A204.1 (cell line): ENCODE data around the gene CARD10.
"Not testable (repeated sequence)": the region's sequence is repeated elsewhere in the genome, so short reads cannot be mapped to it uniquely, and the experiment has no call there.

ENCODE experiments used
- FAIRE-seq: peaks from 2 replicates; lab custom pipeline; 2012; peaks lifted over from hg19 to GRCh38; lab: Jason Lieb, UNC

Gene CARD10

DNA sequence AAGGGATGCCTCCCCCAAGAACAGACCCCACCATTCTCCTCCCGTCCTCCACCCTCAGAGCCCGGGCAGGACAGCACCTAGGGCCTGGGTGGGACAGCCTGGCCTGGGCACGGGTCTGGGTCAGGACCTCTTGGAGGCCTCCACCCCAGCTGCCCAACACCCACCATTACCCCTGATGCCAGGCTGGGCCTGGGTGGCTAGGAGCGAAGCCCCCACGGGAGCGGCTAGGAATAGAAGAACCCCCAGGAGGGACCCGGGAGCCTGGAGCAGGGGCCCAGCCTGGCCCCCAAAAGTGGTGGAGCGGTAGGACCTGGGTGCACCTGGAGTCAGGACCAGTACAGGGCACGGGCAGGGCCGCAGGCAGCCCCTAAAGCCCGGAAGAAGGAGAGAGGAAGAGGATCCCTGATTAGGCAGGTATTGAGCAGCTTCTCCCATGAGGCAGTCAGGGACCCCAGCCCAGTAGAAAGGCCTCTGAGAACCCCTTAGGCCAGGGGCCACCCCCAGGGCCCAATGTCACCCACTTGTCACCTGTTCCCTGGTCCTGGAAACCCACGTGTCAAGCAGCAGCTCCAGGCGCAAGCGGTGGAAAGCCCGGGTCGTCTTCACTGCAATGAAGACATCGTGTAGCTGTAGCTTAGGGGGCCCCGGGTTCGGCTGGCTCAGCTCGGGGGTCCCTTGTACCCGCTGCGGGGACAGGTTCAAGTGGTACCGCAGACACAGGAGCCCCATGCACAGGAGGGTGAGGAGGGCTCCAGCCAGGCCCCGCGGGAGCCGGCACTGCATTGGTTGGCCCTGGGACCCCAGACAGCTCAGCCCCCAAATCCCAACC, 33.6 kb downstream of the CARD10 start:
- FAIRE-seq: no peak

DNA sequence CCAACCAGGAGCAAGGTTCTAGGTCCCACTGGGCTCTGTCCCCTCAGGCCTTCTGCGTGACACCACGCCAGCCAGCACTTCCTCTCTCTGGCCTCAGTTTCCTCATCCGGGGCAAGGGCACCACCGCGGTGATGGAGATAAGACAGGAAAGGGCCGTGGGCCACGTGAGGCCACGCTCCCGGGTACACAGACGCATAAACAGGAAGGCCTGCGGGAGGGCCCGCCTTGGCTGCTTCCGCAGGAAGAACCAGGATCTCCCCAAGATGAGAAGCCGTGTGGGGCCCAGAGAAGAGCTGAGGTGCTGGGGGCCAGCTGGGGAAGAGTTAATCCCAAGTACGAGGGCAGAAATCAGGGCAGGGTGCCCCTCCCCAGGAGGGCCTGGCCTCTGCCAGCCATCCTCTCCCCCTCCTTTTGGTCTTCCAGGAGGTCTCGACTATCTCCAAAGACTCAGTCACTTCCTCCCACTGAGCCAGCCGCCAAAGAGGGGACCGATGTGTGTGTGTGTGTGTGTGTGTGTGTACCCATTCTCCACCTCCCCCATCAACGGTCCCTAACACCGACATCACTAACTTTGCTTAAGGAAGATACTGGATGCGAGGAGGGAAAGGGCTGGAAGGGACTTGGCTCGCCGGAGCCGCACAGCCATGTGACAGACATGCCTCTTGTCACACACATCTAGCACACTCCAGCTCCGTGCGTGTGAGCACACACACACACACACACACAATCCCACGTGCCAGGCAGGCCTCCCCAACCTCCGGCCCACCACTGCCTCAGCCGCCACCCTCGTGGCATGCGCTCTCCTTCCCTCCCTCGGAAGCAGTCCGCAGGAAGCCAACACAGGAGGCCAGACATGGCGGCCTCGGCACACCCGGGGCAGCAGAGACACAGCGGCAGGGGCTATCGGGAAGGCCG, 34.5 kb downstream of the CARD10 start:
- FAIRE-seq: no peak

GRCh38 chr22:37483050-37483449, 36.2 kb downstream of the CARD10 start:
- FAIRE-seq: no peak

DNA sequence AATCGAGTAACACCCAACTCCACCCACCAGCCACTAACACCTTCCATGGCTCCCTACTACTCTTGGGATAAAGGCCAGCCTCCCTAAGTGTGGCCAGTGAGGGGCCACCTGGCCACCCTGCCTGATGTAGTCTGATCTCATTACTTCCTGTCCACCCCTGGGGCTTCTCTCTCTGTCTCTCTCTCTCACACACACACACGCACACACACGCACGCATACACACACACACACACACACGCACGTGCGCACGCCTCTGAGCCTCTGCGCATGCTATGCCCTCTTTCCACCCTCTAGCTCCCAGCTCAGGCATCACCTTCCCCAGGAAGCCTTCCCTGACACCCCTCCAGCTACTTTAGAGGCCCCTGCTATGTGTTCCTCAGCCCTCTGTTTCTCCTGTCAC, 37.0 kb downstream of the CARD10 start:
- FAIRE-seq: no peak

GRCh38 chr22:37481347-37481907, 37.8 kb downstream of the CARD10 start:
- no peak for FAIRE-seq

GRCh38 chr22:37480387-37481346, 38.5 kb downstream of the CARD10 start:
- no peak for FAIRE-seq

GRCh38 chr22:37479196-37479595, 40.0 kb downstream of the CARD10 start:
- no peak for FAIRE-seq

DNA sequence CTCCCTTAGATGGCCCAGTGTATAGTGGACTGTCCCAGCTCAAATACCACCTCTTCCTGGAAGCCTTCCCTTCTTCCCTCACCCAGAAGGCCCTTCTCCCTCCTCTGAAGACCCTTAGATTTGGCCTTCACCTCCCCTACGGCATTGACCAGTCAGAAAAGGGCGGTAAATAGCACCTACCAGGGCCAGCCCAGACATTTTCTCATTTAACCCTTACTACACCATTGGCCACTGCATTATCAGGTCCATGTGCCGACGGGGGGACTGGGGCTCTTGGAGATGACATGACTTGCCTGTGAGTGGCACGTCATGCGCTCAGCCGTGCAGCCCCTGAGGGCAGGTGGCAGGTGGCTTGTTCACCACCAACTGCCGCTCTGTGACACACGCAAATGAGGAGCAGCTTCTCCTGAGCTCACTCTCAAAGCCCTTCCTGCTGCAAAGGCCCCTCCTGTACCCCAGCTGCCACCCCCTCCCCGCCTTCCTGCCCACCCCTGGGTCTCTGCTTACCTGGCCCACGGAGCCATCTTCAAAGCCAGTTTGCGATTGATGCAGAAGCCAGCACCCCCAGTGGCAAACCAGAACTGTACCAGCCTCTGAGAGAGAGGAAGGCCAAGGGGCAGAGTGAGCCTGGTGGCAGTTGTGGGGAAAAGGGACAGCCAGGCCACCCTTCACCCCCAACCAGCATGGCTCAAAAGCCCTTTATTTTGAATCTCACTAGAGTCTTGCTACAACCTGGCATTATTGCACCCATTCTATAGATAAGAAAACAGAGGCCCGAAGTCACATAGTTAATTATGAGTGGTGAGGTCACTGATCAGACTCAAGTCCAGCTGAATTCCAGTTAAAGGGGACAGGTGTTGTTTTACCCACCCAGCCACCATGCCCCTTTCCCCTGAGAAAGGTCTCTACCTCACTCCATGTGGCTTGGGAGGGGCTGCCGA, 42.6 kb downstream of the CARD10 start:
- no peak for FAIRE-seq

GRCh38 chr22:37474447-37475090, 44.6 kb downstream of the CARD10 start:
- no peak for FAIRE-seq

- FAIRE-seq: no peak
These were observed 45.7 kb downstream of the CARD10 start for GRCh38 chr22:37473437-37473946.

DNA sequence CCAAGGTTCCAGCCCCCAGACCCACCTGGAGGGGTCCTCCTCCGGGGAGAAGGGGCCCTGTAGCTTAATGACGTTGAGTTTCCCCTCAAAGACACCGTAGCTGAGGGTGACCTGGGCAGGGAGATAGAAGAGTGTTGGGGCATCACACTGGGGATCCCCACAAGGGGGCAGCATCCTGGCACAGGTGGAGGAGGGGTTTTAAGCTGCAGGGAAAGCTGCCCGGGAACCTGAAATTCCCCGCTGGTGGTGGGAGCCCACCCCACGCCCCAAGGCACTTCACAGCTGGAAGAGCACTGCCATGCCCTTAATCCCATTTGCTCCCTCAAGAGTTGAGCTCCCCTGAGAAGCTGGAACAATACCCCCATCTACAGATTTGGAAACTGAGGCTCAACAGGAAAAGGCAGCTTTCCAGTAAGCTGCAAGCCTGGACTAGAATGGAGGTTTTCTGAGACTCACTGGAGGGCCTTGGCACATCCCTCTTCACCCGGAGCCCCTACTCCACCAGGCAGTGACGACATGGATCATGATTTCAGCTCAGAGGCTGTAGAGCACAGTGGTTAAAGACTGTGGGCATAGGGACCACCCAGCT, 46.7 kb downstream of the CARD10 start:
- no peak for FAIRE-seq

DNA sequence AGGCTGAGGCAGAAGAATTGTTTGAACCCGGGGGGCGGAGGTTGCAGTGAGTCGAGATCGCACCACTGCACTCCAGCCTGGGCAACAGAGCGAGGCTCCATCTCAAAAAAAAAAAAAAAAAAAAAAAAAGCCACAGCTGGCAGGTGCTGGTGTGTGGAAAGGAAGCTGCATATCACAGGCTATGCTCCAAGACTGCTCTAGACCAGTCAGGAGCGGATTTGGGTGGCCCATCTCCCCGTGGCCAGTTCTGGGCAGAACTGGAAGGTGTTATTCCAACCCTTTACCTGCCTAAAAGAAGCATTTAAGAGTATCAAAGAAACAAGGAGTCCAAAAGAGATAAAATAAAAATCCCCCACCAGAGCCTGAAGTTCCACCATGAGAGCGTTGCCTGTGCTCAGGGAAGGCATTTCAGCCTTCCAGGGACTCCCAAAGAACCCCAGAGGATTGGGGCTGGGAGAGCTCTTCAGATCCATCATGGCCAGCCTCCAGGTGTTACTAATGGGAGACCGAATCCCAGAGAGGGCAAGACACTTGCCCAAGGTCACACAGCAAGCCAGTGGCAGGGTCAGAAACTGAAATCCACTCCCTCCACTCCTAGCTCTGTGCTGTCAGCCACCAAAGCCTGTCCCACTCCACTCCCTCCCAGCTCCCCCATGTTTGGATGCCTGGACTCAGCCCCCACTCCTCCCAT, 47.3 kb downstream of the CARD10 start:
- no peak for FAIRE-seq

DNA sequence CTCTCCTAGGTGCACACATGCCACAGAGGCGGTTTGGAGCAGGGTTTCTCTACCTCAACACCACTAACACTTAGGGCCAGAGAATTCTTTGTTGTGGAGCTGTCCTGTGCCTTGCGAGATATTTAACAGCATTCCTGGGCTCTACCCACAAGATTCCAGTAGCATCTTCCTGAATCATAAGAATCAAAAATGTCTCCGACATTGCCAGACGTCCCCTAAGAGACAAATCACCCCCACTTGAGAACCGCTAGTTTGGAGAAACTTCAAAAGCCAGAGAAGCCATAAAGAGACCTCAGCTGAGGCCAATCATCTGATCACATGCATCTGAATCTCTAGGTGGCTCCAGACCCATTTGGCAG, 49.1 kb downstream of the CARD10 start:
- FAIRE-seq: no peak

GRCh38 chr22:37469416-37470086, 49.7 kb downstream of the CARD10 start:
- no peak for FAIRE-seq

GRCh38 chr22:37468201-37468695, 51.0 kb downstream of the CARD10 start:
- FAIRE-seq: not testable (repeated sequence)

DNA sequence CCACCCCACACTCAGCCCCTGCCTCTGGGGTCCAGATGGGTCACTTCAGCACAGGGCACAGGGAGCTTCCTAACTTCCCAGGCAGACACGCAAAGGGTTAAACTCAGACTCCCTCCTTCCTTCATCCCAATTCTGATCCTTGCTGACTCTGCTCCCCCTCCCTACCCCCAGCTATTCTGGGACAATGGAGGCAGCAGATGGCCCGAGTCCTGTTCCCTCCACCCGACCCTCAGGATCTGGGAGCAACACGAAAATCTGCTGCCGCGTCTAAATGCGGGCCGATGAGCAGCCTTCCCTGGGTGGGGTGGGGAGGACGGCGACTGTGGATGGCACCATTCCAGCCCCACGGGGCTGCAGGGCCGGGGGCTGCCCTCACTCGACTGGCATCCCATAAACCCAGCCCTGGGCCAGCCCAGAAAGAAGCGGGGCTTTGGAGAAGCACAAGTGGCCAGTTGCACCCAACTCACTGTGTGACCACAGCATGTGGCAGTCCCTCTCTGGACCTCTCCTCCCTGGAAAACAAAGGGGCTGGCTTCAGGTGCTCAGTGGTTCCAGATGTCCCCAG, 51.7 kb downstream of the CARD10 start:
- FAIRE-seq: no peak

- FAIRE-seq: no peak
These were observed 55.0 kb downstream of the CARD10 start for GRCh38 chr22:37464181-37464580.

DNA sequence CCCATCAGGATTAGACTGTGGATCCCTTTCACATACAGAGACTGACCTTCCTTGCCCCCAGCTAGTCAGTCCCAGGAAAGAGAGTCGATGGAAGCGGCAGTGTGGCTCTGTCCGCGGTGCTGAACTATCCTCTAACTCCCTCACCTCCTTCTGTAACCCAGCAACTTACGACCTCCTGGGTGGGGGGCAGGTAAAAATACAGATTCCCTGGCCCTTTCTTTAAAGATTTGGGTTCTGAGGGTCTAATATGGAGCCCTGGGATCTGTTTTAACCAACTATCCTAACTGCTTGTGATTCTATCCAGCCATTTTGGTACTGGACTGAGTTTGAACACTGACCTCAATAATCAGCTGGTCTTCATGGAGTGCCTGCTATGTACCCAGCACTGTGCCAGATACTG, 56.2 kb downstream of the CARD10 start:
- FAIRE-seq: no peak
